A673 (cell line): ENCODE data around the gene ERVK3-1. TPM values are rescaled to one million over a fixed set of nuclear protein-coding genes. Genes with fewer than 3 reads are reported as not detected.

Experiments used
- BruUV-seq: library from RNA; stranded (reverse); fragments of 400-500 nt; replicated peaks from 2 replicates; lab custom pipeline; 2021; lab: Mats Ljungman, UMichigan
- CTCF ChIA-PET: fragments of 300-600 bp; sonication (Branson Sonifier 250); formaldehyde crosslinking; loops from one replicate; lab custom pipeline; 2022; ENCODE audit warnings: antibody characterized with exemption; lab: Charles Lee
- POLR2A ChIA-PET: fragments of 300-600 bp; sonication (Branson Sonifier 250); formaldehyde crosslinking; loops from one replicate; lab custom pipeline; 2022; ENCODE audit warnings: antibody characterized with exemption; ENCODE audit not compliant: low non-redundant PET; lab: Charles Lee
- DNase-seq: peaks from one replicate; pipeline ENCODE4 v3.0.0-alpha.2; 2015; ENCODE audit warnings: low spot score
- H3K27ac ChIP-seq: fragments of 200-600 bp; sonication (generic); 2 replicates; pipeline ENCODE4 v1.5.1; 2016; ENCODE audit warnings: mixed run types, low read depth, mild to moderate bottlenecking, mixed read lengths, antibody characterized with exemption, low read length; ENCODE audit not compliant: poor library complexity, severe bottlenecking
- H3K27me3 ChIP-seq: fragments of 200-600 bp; sonication (generic); replicated peaks from 2 replicates; pipeline ENCODE4 v1.6.1; 2017; ENCODE audit warnings: mixed run types, low read depth, mild to moderate bottlenecking, mixed read lengths, antibody characterized with exemption, low read length; ENCODE audit not compliant: insufficient read depth, poor library complexity
- H3K36me3 ChIP-seq: fragments of 200-600 bp; sonication (generic); 2 replicates; pipeline ENCODE4 v1.6.1; 2016; ENCODE audit warnings: mixed run types, mild to moderate bottlenecking, mixed read lengths, antibody characterized with exemption, low read length; ENCODE audit not compliant: insufficient read depth, poor library complexity, severe bottlenecking
- H3K4me1 ChIP-seq: fragments of 200-600 bp; sonication (generic); 2 replicates; pipeline ENCODE4 v1.6.1; 2017; ENCODE audit warnings: mixed run types, mild to moderate bottlenecking, mixed read lengths, antibody characterized with exemption, low read length; ENCODE audit not compliant: insufficient read depth, poor library complexity, severe bottlenecking
- H3K4me3 ChIP-seq: fragments of 200-600 bp; sonication (generic); 2 replicates; pipeline ENCODE4 v1.5.1; 2016; ENCODE audit warnings: low read depth, mixed run types, mild to moderate bottlenecking, mixed read lengths, low read length; ENCODE audit not compliant: poor library complexity, severe bottlenecking
- H3K9me3 ChIP-seq: fragments of 200-600 bp; sonication (generic); 2 replicates; pipeline ENCODE4 v1.6.1; 2016; ENCODE audit warnings: mixed run types, low read depth, mild to moderate bottlenecking, mixed read lengths, antibody characterized with exemption, low read length; ENCODE audit not compliant: poor library complexity, severe bottlenecking
- EZH2 ChIP-seq: fragments of 200-600 bp; sonication (generic); IDR thresholded peaks from 2 replicates; pipeline ENCODE4 v1.6.1; 2017; ENCODE audit warnings: borderline replicate concordance, low read depth, mild to moderate bottlenecking, mixed read lengths, antibody characterized with exemption, low read length; ENCODE audit not compliant: poor library complexity, severe bottlenecking
- intact Hi-C: fragments of 100-400 bp; cut with micrococcal nuclease; formaldehyde crosslinking; loops from one replicate; pipeline ENCODE4 v1.10.0; 2022; ENCODE audit not compliant: unreplicated experiment
- total RNA-seq: library from RNA; stranded (reverse); gene quantifications from 2 replicates; pipeline ENCODE4 v1.2.3, GENCODE V29; 2021
- TF ChIP-seq, protein P1 (sequence below): fragments of 300-800, 200-600 bp; sonication (generic); conservative IDR thresholded peaks from 2 replicates; pipeline ENCODE4 v1.5.1; 2017; ENCODE audit warnings: low read depth, mild to moderate bottlenecking, antibody characterized with exemption, low read length, moderate library complexity, mixed read lengths

The ERVK3-1 gene
- total RNA-seq, 1 experiment from 2014 or later: 77.1 TPM

DNA sequence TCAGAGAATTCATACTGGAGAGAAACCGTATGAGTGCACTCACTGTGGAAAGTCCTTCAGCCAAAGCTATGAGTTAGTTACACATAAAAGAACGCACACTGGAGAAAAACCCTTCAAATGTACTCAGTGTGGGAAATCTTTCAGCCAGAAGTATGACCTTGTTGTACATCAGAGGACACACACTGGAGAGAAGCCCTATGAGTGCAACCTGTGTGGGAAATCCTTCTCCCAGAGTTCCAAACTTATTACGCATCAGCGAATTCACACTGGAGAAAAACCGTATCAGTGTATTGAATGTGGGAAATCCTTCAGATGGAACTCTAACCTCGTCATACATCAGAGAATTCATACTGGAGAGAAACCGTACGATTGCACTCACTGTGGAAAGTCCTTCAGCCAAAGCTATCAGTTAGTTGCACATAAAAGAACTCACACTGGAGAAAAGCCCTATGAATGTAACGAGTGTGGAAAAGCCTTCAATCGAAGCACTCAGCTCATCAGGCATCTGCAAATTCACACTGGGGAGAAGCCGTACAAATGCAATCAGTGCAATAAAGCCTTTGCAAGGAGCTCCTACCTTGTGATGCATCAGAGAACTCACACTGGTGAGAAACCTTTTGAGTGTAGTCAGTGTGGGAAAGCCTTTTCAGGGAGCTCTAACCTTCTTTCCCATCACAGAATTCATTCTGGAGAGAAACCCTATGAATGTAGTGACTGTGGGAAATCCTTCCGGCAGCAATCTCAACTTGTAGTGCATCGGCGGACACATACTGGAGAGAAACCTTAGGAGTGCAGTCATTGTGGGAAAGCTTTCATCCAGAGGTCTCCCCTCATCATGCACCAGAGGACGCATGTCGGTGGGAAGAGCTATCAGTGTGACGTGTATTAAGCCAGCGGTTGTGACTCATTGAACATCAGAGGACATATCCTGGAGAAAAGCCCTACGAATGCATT is 42.9 kb upstream of the ERVK3-1 start:
- Histone ChIP-seq H3K36me3 (peaks cover 74% of the 10 kb centered on the region), H3K4me3 (no peak overlapping the region), H3K4me1 (no peaks in the 10 kb centered on the region), H3K27me3 (no peaks in the 10 kb centered on the region), H3K9me3 (peaks cover 94% of the 10 kb centered on the region), H3K27ac (no peak overlapping the region)
- no peak for DNase-seq
- no TSS peak for BruUV-seq
- no peak for TF ChIP-seq EZH2
- TF ChIP-seq, protein P1, sequence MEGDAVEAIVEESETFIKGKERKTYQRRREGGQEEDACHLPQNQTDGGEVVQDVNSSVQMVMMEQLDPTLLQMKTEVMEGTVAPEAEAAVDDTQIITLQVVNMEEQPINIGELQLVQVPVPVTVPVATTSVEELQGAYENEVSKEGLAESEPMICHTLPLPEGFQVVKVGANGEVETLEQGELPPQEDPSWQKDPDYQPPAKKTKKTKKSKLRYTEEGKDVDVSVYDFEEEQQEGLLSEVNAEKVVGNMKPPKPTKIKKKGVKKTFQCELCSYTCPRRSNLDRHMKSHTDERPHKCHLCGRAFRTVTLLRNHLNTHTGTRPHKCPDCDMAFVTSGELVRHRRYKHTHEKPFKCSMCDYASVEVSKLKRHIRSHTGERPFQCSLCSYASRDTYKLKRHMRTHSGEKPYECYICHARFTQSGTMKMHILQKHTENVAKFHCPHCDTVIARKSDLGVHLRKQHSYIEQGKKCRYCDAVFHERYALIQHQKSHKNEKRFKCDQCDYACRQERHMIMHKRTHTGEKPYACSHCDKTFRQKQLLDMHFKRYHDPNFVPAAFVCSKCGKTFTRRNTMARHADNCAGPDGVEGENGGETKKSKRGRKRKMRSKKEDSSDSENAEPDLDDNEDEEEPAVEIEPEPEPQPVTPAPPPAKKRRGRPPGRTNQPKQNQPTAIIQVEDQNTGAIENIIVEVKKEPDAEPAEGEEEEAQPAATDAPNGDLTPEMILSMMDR: no peak
- ChIA-PET POLR2A (no interaction called here), CTCF (no interaction called here)
- intact Hi-C loops: no loop called here

DNA sequence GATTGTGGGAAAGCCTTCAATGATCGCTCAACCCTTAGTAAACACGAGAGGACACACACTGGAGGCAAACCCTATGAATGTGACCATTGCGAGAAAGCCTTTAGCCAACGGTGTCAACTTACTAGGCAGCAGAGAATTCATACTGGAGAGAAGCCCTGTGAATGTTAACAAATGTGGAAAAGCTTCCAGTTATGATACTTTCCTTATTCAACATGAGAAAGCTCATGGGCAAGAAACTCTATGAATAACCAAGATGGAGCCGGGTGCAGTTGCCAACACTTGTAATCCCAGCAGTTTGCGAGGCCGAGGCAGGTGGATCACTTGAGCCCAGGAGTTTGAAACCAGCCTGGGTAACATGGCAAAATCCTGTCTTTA is 42.3 kb upstream of the ERVK3-1 start:
- BruUV-seq: no TSS peak
- no peak overlapping the region for H3K4me3 ChIP-seq
- peaks cover 88% of the 10 kb centered on the region for H3K9me3 ChIP-seq
- DNase-seq: no peak
- TF ChIP-seq, protein P1: no peak
- no peak for TF ChIP-seq EZH2
- intact Hi-C loops: no loop called here
- no peaks in the 10 kb centered on the region for H3K4me1 ChIP-seq
- ChIA-PET CTCF (no interaction called here), POLR2A (no interaction called here)
- no peaks in the 10 kb centered on the region for H3K27me3 ChIP-seq
- peaks cover 67% of the 10 kb centered on the region for H3K36me3 ChIP-seq
- H3K27ac ChIP-seq: no peak overlapping the region

DNA sequence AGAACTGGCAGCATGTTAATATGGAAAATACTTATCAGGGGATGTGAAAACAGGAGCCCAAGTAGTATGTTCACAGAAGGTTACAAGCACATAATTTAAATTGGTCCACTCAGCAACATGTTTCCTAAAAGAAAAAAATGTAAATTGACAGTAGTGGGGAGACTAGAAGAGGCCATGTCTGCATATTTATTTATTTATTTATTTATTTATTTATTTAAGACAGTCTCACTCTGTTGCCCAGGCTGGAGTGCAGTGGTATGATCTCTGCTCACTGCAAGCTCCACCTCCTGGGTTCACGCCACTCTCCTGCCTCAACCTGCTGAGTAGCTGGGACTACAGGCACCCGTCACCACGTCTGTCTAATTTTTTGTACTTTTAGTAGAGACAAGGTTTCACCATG is 40.1 kb upstream of the ERVK3-1 start:
- TF ChIP-seq, protein P1: no peak
- TF ChIP-seq EZH2: no peak
- Histone ChIP-seq H3K27me3 (no peaks in the 10 kb centered on the region), H3K27ac (no peak overlapping the region), H3K36me3 (peaks cover 45% of the 10 kb centered on the region), H3K4me3 (no peak overlapping the region), H3K9me3 (peaks cover 82% of the 10 kb centered on the region), H3K4me1 (no peaks in the 10 kb centered on the region)
- no peak for DNase-seq
- BruUV-seq: no TSS peak
- CTCF ChIA-PET: no interaction called here
- POLR2A ChIA-PET: no interaction called here
- intact Hi-C loops: no loop called here
